Left ventricle myocardium inferior (tissue), 1 donor: Measurements from ENCODE around the gene KANK4. TPM values are rescaled to one million over a fixed set of nuclear protein-coding genes. Genes with fewer than 3 reads are reported as not detected.

Source experiments
- DNase-seq: peaks from one replicate; pipeline ENCODE4 v3.0.0-alpha.2; 2020
- H3K27ac ChIP-seq: fragments of 200-600 bp; replicated peaks from 2 replicates; pipeline ENCODE4 v1.8.0; 2021
- H3K27me3 ChIP-seq: fragments of 200-600 bp; 2 replicates; pipeline ENCODE4 v1.8.0; 2021; ENCODE audit warnings: low read depth
- H3K36me3 ChIP-seq: fragments of 200-600 bp; 2 replicates; pipeline ENCODE4 v1.8.0; 2021
- H3K4me1 ChIP-seq: fragments of 200-600 bp; 2 replicates; pipeline ENCODE4 v1.8.0; 2021
- H3K4me3 ChIP-seq: fragments of 200-600 bp; 2 replicates; pipeline ENCODE4 v1.8.0; 2021; ENCODE audit warnings: mild to moderate bottlenecking, moderate library complexity
- H3K9me3 ChIP-seq: fragments of 200-600 bp; replicated peaks from 2 replicates; pipeline ENCODE4 v1.8.0; 2021
- CTCF ChIP-seq: fragments of 200-600 bp; IDR thresholded peaks from 2 replicates; pipeline ENCODE4 v1.8.0; 2021; ENCODE audit warnings: antibody characterized with exemption, mild to moderate bottlenecking, borderline replicate concordance
- intact Hi-C: fragments of 100-400 bp; cut with micrococcal nuclease; formaldehyde crosslinking; loops from one replicate; pipeline ENCODE4 v1.11.0; 2022
- total RNA-seq: library from RNA; stranded (reverse); fragmentation: NEBNext Ultra II Directional; extraction: Animal tissue kit (Norgen Biotek cat#: 25700); gene quantifications from one replicate; pipeline ENCODE4 v1.2.1, GENCODE V29; 2021
- donor health status: DM: no; HTN: yes; CAD: no; lungs with severe emphysema.

The KANK4 gene
- total RNA-seq, 1 donor from 2014 or later: 0.11 TPM

GRCh38 chr1:62234688-62235087 is 84.5 kb downstream of the KANK4 start:
- H3K36me3 ChIP-seq: no peaks in the 10 kb centered on the region
- no peak for TF ChIP-seq CTCF
- no peak for DNase-seq
- H3K27me3 ChIP-seq: peaks cover 28% of the 10 kb centered on the region
- intact Hi-C loops: no loop called here
- H3K4me1 ChIP-seq: no peaks in the 10 kb centered on the region
- no peak overlapping the region for H3K4me3 ChIP-seq
- no peak overlapping the region for H3K27ac ChIP-seq
- no peaks in the 10 kb centered on the region for H3K9me3 ChIP-seq

- Histone ChIP-seq H3K27me3 (peaks cover 28% of the 10 kb centered on the region), H3K4me3 (no peak overlapping the region), H3K27ac (no peak overlapping the region), H3K9me3 (no peaks in the 10 kb centered on the region), H3K4me1 (no peaks in the 10 kb centered on the region), H3K36me3 (no peaks in the 10 kb centered on the region)
- intact Hi-C loops: no loop called here
- no peak for DNase-seq
- TF ChIP-seq CTCF: no peak
These were observed 85.2 kb downstream of the KANK4 start for GRCh38 chr1:62233926-62234450.

- no peak for TF ChIP-seq CTCF
- Histone ChIP-seq H3K4me1 (no peaks in the 10 kb centered on the region), H3K27ac (no peak overlapping the region), H3K9me3 (no peaks in the 10 kb centered on the region), H3K4me3 (no peak overlapping the region), H3K27me3 (peaks cover 28% of the 10 kb centered on the region), H3K36me3 (no peaks in the 10 kb centered on the region)
- DNase-seq: no peak
- intact Hi-C loops: no loop called here
These were observed 86.4 kb downstream of the KANK4 start for GRCh38 chr1:62232871-62233278.

- Histone ChIP-seq H3K36me3 (no peaks in the 10 kb centered on the region), H3K27me3 (peaks cover 24% of the 10 kb centered on the region), H3K27ac (no peak overlapping the region), H3K4me1 (no peaks in the 10 kb centered on the region), H3K9me3 (no peaks in the 10 kb centered on the region), H3K4me3 (no peak overlapping the region)
- intact Hi-C loops: no loop called here
- TF ChIP-seq CTCF: no peak
- DNase-seq: no peak
These were observed 88.5 kb downstream of the KANK4 start for GRCh38 chr1:62230718-62231117.

- intact Hi-C loops: no loop called here
- no peak overlapping the region for H3K4me3 ChIP-seq
- no peak for TF ChIP-seq CTCF
- no peak for DNase-seq
- no peaks in the 10 kb centered on the region for H3K9me3 ChIP-seq
- H3K27me3 ChIP-seq: peaks cover 19% of the 10 kb centered on the region
- no peak overlapping the region for H3K27ac ChIP-seq
- H3K4me1 ChIP-seq: no peaks in the 10 kb centered on the region
- H3K36me3 ChIP-seq: no peaks in the 10 kb centered on the region
These were observed 89.3 kb downstream of the KANK4 start for GRCh38 chr1:62229932-62230331.
